Keratinocyte (primary cell): ENCODE data around the gene FST.

Source experiments
- EZH2 ChIP-seq: IDR thresholded peaks from one replicate; pipeline ENCODE4 v1.6.1; 2012; ENCODE audit warnings: inconsistent platforms, mild to moderate bottlenecking, low read length, moderate library complexity
- TF ChIP-seq, protein P1 (sequence below), 3 experiments: IDR thresholded peaks in 1 of 3; conservative IDR thresholded peaks in 1 of 3; optimal IDR thresholded peaks in 1 of 3; 2 replicates in 2 of 3; 3 replicates in 1 of 3; pipeline versions ENCODE3 to v1.5.1; 2011; ENCODE audit warnings: low read length in 3 of 3, mild to moderate bottlenecking in 3 of 3, moderate library complexity in 2 of 3, control low read depth in 1 of 3, inconsistent platforms in 1 of 3; ENCODE audit not compliant: insufficient read depth in 2 of 3; ENCODE audit errors: extremely low read depth in 1 of 3

DNA sequence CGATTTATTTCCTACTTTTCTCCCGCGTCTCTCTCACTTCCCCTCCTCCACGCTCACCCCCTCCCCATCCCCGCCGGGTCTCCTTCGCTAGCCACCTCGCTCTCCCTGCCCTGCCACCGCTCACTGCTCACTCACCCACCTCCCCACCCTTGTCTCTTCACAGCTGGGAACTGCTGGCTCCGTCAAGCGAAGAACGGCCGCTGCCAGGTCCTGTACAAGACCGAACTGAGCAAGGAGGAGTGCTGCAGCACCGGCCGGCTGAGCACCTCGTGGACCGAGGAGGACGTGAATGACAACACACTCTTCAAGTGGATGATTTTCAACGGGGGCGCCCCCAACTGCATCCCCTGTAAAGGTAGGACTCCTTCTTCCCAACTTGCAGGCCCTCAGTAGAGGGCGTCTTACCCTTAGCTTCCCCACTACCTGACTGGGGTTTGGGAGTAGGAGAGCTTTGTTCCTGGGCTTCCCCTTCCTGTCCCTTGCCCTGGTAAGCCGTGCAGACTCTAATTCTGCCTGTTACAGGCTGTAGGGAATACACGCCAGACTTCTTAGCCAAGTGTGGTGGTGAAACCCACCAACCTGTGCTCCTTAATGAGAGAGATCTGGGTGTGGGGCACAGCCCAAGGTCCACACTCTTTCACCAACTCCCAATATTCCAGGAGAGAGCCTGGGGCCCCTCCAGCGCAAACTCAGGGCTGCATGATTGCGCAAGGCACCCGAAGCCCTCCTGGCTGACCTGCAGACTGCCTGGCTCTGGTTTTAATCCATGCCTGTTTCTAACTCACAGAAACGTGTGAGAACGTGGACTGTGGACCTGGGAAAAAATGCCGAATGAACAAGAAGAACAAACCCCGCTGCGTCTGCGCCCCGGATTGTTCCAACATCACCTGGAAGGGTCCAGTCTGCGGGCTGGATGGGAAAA is 2.5 kb downstream of the FST start:
- TF ChIP-seq, protein P1, sequence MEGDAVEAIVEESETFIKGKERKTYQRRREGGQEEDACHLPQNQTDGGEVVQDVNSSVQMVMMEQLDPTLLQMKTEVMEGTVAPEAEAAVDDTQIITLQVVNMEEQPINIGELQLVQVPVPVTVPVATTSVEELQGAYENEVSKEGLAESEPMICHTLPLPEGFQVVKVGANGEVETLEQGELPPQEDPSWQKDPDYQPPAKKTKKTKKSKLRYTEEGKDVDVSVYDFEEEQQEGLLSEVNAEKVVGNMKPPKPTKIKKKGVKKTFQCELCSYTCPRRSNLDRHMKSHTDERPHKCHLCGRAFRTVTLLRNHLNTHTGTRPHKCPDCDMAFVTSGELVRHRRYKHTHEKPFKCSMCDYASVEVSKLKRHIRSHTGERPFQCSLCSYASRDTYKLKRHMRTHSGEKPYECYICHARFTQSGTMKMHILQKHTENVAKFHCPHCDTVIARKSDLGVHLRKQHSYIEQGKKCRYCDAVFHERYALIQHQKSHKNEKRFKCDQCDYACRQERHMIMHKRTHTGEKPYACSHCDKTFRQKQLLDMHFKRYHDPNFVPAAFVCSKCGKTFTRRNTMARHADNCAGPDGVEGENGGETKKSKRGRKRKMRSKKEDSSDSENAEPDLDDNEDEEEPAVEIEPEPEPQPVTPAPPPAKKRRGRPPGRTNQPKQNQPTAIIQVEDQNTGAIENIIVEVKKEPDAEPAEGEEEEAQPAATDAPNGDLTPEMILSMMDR (optimal IDR thresholded peaks at IDR 0.05 in 1 of 3, IDR thresholded peaks at IDR 0.05 in 1 of 3, conservative IDR thresholded peaks at IDR 0.05 in 1 of 3; ENCODE audit: extremely low read depth in 1 of 3, insufficient read depth in 2 of 3, low read length in 3 of 3): peak; percentile 34 to 66 (median 60)
- TF ChIP-seq EZH2: no peak
